ENCODE results near the gene FOXI3.
"Not testable (repeated sequence)": the region's sequence is repeated elsewhere in the genome, so short reads cannot be mapped to it uniquely, and the experiment has no call there.

DNA sequence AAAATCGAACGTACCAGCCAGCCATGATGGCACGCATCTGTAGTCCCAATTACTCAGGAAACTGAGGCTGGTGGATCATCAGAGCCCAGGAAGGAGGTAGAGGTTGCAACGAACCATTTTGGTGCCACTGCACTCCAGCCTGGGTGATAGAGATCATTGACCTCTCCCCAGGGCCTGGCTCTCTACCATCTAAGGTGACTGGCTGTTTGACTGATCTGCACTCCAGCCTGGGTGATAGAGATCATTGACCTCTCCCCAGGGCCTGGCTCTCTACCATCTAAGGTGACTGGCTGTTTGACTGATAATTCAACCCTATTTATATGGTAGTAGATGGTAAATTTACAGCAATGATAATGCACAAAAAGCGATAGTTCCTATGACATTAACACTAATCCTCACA lies 43.6 kb downstream of the FOXI3 start:
- TF ChIP-seq, protein P1, sequence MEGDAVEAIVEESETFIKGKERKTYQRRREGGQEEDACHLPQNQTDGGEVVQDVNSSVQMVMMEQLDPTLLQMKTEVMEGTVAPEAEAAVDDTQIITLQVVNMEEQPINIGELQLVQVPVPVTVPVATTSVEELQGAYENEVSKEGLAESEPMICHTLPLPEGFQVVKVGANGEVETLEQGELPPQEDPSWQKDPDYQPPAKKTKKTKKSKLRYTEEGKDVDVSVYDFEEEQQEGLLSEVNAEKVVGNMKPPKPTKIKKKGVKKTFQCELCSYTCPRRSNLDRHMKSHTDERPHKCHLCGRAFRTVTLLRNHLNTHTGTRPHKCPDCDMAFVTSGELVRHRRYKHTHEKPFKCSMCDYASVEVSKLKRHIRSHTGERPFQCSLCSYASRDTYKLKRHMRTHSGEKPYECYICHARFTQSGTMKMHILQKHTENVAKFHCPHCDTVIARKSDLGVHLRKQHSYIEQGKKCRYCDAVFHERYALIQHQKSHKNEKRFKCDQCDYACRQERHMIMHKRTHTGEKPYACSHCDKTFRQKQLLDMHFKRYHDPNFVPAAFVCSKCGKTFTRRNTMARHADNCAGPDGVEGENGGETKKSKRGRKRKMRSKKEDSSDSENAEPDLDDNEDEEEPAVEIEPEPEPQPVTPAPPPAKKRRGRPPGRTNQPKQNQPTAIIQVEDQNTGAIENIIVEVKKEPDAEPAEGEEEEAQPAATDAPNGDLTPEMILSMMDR (IDR thresholded peaks at IDR 0.05 in 2 of 3, conservative IDR thresholded peaks at IDR 0.05 in 1 of 3; ENCODE audit: insufficient read depth in 2 of 3, low read depth in 1 of 3, low read length in 3 of 3) = not testable (repeated sequence)
- TF ChIP-seq, protein P2, sequence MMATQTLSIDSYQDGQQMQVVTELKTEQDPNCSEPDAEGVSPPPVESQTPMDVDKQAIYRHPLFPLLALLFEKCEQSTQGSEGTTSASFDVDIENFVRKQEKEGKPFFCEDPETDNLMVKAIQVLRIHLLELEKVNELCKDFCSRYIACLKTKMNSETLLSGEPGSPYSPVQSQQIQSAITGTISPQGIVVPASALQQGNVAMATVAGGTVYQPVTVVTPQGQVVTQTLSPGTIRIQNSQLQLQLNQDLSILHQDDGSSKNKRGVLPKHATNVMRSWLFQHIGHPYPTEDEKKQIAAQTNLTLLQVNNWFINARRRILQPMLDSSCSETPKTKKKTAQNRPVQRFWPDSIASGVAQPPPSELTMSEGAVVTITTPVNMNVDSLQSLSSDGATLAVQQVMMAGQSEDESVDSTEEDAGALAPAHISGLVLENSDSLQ (IDR thresholded peaks at IDR 0.05) = not testable (repeated sequence)
- TF ChIP-seq, protein P3, sequence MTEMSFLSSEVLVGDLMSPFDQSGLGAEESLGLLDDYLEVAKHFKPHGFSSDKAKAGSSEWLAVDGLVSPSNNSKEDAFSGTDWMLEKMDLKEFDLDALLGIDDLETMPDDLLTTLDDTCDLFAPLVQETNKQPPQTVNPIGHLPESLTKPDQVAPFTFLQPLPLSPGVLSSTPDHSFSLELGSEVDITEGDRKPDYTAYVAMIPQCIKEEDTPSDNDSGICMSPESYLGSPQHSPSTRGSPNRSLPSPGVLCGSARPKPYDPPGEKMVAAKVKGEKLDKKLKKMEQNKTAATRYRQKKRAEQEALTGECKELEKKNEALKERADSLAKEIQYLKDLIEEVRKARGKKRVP (CRISPR knock-in tag; IDR thresholded peaks at IDR 0.05) = not testable (repeated sequence)
- not testable (repeated sequence) for TF ChIP-seq ZNF174 (CRISPR knock-in tag; IDR thresholded peaks at IDR 0.05); MEF2D (tag; conservative IDR thresholded peaks at IDR 0.05; ENCODE audit: low read depth); ZNF778 (CRISPR knock-in tag; IDR thresholded peaks at IDR 0.05); HDAC1 (IDR thresholded peaks at IDR 0.05); NFE2L1 (tag; IDR thresholded peaks at IDR 0.05; ENCODE audit: borderline replicate concordance, low read depth); KLF13 (tag; IDR thresholded peaks at IDR 0.05; ENCODE audit: borderline replicate concordance, low read depth)
- TF ChIP-seq, protein P4, sequence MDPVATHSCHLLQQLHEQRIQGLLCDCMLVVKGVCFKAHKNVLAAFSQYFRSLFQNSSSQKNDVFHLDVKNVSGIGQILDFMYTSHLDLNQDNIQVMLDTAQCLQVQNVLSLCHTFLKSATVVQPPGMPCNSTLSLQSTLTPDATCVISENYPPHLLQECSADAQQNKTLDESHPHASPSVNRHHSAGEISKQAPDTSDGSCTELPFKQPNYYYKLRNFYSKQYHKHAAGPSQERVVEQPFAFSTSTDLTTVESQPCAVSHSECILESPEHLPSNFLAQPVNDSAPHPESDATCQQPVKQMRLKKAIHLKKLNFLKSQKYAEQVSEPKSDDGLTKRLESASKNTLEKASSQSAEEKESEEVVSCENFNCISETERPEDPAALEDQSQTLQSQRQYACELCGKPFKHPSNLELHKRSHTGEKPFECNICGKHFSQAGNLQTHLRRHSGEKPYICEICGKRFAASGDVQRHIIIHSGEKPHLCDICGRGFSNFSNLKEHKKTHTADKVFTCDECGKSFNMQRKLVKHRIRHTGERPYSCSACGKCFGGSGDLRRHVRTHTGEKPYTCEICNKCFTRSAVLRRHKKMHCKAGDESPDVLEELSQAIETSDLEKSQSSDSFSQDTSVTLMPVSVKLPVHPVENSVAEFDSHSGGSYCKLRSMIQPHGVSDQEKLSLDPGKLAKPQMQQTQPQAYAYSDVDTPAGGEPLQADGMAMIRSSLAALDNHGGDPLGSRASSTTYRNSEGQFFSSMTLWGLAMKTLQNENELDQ (CRISPR knock-in tag; IDR thresholded peaks at IDR 0.05; ENCODE audit: borderline replicate concordance) = not testable (repeated sequence)
- TF ChIP-seq, protein P5, sequence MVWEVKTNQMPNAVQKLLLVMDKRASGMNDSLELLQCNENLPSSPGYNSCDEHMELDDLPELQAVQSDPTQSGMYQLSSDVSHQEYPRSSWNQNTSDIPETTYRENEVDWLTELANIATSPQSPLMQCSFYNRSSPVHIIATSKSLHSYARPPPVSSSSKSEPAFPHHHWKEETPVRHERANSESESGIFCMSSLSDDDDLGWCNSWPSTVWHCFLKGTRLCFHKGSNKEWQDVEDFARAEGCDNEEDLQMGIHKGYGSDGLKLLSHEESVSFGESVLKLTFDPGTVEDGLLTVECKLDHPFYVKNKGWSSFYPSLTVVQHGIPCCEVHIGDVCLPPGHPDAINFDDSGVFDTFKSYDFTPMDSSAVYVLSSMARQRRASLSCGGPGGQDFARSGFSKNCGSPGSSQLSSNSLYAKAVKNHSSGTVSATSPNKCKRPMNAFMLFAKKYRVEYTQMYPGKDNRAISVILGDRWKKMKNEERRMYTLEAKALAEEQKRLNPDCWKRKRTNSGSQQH (CRISPR knock-in tag; IDR thresholded peaks at IDR 0.05) = not testable (repeated sequence)
